ENCODE measurements around the gene ZG16. TPM values are rescaled to one million over a fixed set of nuclear protein-coding genes. Genes with fewer than 3 reads are reported as not detected.

The ZG16 gene
- total RNA-seq, 1 experiment from 2014 or later = 0.07 TPM

DNA sequence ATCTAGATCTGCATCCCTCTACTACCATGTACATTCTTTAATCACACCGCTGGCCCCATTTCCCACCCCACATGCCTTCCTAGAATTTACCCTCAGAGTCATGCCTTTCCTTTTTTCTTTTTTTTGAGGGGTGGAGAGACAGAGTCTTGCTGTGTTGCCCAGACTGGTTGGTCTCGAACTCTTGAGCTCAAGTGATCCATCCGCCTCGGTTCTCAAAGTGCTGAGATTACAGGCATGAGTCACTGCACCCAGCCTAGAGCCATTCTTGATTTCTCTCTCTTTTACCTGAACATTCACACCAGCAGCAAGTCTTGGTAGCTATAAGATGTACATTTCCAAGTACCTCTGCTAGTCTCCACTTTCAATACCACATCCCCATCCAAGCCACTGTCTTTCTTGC lies 40.0 kb downstream of the ZG16 start:
- Histone ChIP-seq H3K79me2 (ENCODE audit: insufficient read depth, low read length) (peaks cover 61% of the 10 kb centered on the region), H3K9ac (ENCODE audit: low read length) (peak overlapping the region; percentile 97), H3K4me1 (ENCODE audit: control insufficient read depth in 1 of 2, insufficient read depth in 2 of 2, low read length in 2 of 2) (peaks cover 42 to 79% of the 10 kb centered on the region in 2 experiments), H3K36me3 (ENCODE audit: control insufficient read depth in 1 of 2, insufficient read depth in 2 of 2, low read length in 2 of 2) (peaks cover 0 to 8% of the 10 kb centered on the region in 2 experiments; a peak in 2 of 4 replicates), H3K4me2 (ENCODE audit: low read length) (peak overlapping the region; percentile 78), H3K27ac (ENCODE audit: low read depth, low read length) (peak overlapping the region; percentile 98), H3K9me3 (ENCODE audit: control insufficient read depth in 1 of 2, insufficient read depth in 1 of 2, low read depth in 1 of 2, low read length in 2 of 2) (no peaks in the 10 kb centered on the region), H2AFZ (ENCODE audit: low read depth, low read length, poor library complexity, severe bottlenecking) (no peak overlapping the region), H3K4me3 (replicated peaks in 1 of 2; ENCODE audit: low read depth in 1 of 2, low read length in 2 of 2) (peak overlapping the region; percentile 87 to 98), H3K27me3 (ENCODE audit: insufficient read depth, low read length) (no peaks in the 10 kb centered on the region), H3K9me2 (ENCODE audit: insufficient read depth) (no peaks in the 10 kb centered on the region), H4K20me1 (ENCODE audit: insufficient read depth) (no peaks in the 10 kb centered on the region; the same call in 1 of the 2 replicates)
- TF ChIP-seq SIN3A (IDR thresholded peaks at IDR 0.05; ENCODE audit: low read depth) (no peak), ZNF274 (IDR thresholded peaks at IDR 0.05; ENCODE audit: low read depth, low read length) (no peak), SP1 (IDR thresholded peaks at IDR 0.05; ENCODE audit: low read depth) (no peak), SRF (IDR thresholded peaks at IDR 0.05; ENCODE audit: low read depth) (no peak), TCF7L2 (IDR thresholded peaks at IDR 0.05; ENCODE audit: borderline replicate concordance, extremely low read depth, insufficient read depth, insufficient read length) (no peak), EGR1 (IDR thresholded peaks at IDR 0.05; ENCODE audit: low read depth) (no peak), ELF1 (IDR thresholded peaks at IDR 0.05; ENCODE audit: borderline replicate concordance, low read depth) (no peak), EZH2 (IDR thresholded peaks at IDR 0.05) (no peak), YY1 (IDR thresholded peaks at IDR 0.05; ENCODE audit: extremely low read depth, insufficient replicate concordance, low read depth, low read length) (no peak), ZFX (IDR thresholded peaks at IDR 0.05) (no peak), CEBPB (IDR thresholded peaks at IDR 0.05; ENCODE audit: low read depth) (no peak), POLR2A (IDR thresholded peaks at IDR 0.05; ENCODE audit: borderline replicate concordance, extremely low read depth, insufficient read depth, insufficient read length) (no peak), POLR2AphosphoS5 (IDR thresholded peaks at IDR 0.05; ENCODE audit: low read depth, low read length) (no peak), EZH2phosphoT487 (IDR thresholded peaks at IDR 0.05; ENCODE audit: borderline replicate concordance) (no peak), RAD21 (IDR thresholded peaks at IDR 0.05; ENCODE audit: low read depth) (no peak), FOSL1 (IDR thresholded peaks at IDR 0.05; ENCODE audit: low read depth) (no peak)
- TF ChIP-seq, protein P1, sequence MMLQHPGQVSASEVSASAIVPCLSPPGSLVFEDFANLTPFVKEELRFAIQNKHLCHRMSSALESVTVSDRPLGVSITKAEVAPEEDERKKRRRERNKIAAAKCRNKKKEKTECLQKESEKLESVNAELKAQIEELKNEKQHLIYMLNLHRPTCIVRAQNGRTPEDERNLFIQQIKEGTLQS (IDR thresholded peaks at IDR 0.05) = no peak
- TF ChIP-seq, protein P2, sequence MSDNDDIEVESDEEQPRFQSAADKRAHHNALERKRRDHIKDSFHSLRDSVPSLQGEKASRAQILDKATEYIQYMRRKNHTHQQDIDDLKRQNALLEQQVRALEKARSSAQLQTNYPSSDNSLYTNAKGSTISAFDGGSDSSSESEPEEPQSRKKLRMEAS (IDR thresholded peaks at IDR 0.05) = no peak
- TF ChIP-seq, protein P3, sequence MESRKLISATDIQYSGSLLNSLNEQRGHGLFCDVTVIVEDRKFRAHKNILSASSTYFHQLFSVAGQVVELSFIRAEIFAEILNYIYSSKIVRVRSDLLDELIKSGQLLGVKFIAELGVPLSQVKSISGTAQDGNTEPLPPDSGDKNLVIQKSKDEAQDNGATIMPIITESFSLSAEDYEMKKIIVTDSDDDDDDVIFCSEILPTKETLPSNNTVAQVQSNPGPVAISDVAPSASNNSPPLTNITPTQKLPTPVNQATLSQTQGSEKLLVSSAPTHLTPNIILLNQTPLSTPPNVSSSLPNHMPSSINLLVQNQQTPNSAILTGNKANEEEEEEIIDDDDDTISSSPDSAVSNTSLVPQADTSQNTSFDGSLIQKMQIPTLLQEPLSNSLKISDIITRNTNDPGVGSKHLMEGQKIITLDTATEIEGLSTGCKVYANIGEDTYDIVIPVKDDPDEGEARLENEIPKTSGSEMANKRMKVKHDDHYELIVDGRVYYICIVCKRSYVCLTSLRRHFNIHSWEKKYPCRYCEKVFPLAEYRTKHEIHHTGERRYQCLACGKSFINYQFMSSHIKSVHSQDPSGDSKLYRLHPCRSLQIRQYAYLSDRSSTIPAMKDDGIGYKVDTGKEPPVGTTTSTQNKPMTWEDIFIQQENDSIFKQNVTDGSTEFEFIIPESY (IDR thresholded peaks at IDR 0.05; ENCODE audit: extremely low read depth, insufficient replicate concordance, low read length) = no peak
- TF ChIP-seq, protein P4, sequence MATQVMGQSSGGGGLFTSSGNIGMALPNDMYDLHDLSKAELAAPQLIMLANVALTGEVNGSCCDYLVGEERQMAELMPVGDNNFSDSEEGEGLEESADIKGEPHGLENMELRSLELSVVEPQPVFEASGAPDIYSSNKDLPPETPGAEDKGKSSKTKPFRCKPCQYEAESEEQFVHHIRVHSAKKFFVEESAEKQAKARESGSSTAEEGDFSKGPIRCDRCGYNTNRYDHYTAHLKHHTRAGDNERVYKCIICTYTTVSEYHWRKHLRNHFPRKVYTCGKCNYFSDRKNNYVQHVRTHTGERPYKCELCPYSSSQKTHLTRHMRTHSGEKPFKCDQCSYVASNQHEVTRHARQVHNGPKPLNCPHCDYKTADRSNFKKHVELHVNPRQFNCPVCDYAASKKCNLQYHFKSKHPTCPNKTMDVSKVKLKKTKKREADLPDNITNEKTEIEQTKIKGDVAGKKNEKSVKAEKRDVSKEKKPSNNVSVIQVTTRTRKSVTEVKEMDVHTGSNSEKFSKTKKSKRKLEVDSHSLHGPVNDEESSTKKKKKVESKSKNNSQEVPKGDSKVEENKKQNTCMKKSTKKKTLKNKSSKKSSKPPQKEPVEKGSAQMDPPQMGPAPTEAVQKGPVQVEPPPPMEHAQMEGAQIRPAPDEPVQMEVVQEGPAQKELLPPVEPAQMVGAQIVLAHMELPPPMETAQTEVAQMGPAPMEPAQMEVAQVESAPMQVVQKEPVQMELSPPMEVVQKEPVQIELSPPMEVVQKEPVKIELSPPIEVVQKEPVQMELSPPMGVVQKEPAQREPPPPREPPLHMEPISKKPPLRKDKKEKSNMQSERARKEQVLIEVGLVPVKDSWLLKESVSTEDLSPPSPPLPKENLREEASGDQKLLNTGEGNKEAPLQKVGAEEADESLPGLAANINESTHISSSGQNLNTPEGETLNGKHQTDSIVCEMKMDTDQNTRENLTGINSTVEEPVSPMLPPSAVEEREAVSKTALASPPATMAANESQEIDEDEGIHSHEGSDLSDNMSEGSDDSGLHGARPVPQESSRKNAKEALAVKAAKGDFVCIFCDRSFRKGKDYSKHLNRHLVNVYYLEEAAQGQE (IDR thresholded peaks at IDR 0.05; ENCODE audit: low read depth) = no peak
- DNase-seq (ENCODE audit: low read depth, low spot score) (no peak), ATAC-seq (no peak)
- ChIA-PET RAD21 (ENCODE audit: low non-redundant PET in 1 of 2, low total read pairs in 2 of 2, uncharacterized antibody in 2 of 2, unreplicated experiment in 2 of 2) (no interaction called here), CTCF (interaction anchor here (0.7 to 1.5 kb wide), 3 partner anchors 10 to 117 kb away, joined by 5 to 11 read pairs (median 5); no protein-coding TSS in a partner anchor), POLR2A (interaction anchor here (1.0 to 1.6 kb wide), 2 partner anchors 10 to 28 kb away, joined by 3 to 6 read pairs; partner anchors contain the start of gene KIF22)
- BruUV-seq (replicated peaks) = no TSS peak
- intact Hi-C loops (cut with micrococcal nuclease) = loop anchor here (5.0 kb wide), 1 partner anchor 44 kb away; the partner anchor contains the start of gene CDIPT
